Mucosa of gallbladder (tissue), 1 donor: ENCODE measurements around the gene TBR1. TPM values are rescaled to one million over a fixed set of nuclear protein-coding genes. Genes with fewer than 3 reads are reported as not detected.

Source experiments
- DNase-seq: peaks from one replicate; pipeline ENCODE4 v3.0.0-alpha.2; 2020; ENCODE audit warnings: low spot score
- total RNA-seq: library from RNA; stranded (reverse); gene quantifications from one replicate; pipeline ENCODE4 v1.2.1, GENCODE V29; 2021
- donor health status: DM: no; HTN: no; CAD: no.

TBR1 gene
- total RNA-seq, 1 donor from 2014 or later, result not detected

GRCh38 chr2:161427664-161428587 is 11.8 kb downstream of the TBR1 start:
- DNase-seq, result no peak

- no peak for DNase-seq
Measured at GRCh38 chr2:161430386-161430785, 14.3 kb downstream of the TBR1 start.

GRCh38 chr2:161432107-161432506 is 16.0 kb downstream of the TBR1 start:
- no peak for DNase-seq

GRCh38 chr2:161434118-161434517 is 18.0 kb downstream of the TBR1 start:
- no peak for DNase-seq

GRCh38 chr2:161436411-161436810 is 20.3 kb downstream of the TBR1 start:
- DNase-seq, result no peak

- no peak for DNase-seq
Measured at GRCh38 chr2:161438598-161438997, 22.5 kb downstream of the TBR1 start.

GRCh38 chr2:161445097-161445496 is 29.0 kb downstream of the TBR1 start:
- no peak for DNase-seq

- DNase-seq, result no peak
Measured at GRCh38 chr2:161448431-161448830, 32.3 kb downstream of the TBR1 start.

GRCh38 chr2:161471631-161472030 is 55.5 kb downstream of the TBR1 start:
- no peak for DNase-seq

GRCh38 chr2:161474920-161475319 is 58.8 kb downstream of the TBR1 start:
- no peak for DNase-seq

Other genes starting within 250 kb of the TBR1 start
- 36.2 TPM for gene PSMD14, start 107.9 kb upstream of the TBR1 start, total RNA-seq
- 0.32 TPM for gene SLC4A10, start 208.1 kb downstream of the TBR1 start, total RNA-seq